Prostate gland (tissue), 2 donors: ENCODE data around the gene ABL1. TPM values are rescaled to one million over a fixed set of nuclear protein-coding genes. Genes with fewer than 3 reads are reported as not detected.

Experiments used
- DNase-seq: peaks from one replicate; pipeline ENCODE4 v3.0.0-alpha.2; 2019; ENCODE audit warnings: low spot score
- H3K27ac ChIP-seq, 2 donors: fragments of 200-600 bp; sonication (generic); 2 replicates each; pipeline ENCODE4 v1.5.1; 2017 to 2019
- H3K27me3 ChIP-seq: fragments of 200-600 bp; sonication (generic); replicated peaks from 2 replicates; pipeline ENCODE4 v1.5.1; 2019; ENCODE audit not compliant: insufficient read depth
- H3K36me3 ChIP-seq, 2 donors: fragments of 200-600 bp; sonication (generic); 1 replicate in 1 of 2; 2 replicates in 1 of 2; pipeline versions ENCODE4 v1.5.1 to v1.8.1; 2017 to 2019
- H3K4me1 ChIP-seq: fragments of 200-600 bp; sonication (generic); replicated peaks from 2 replicates; pipeline ENCODE4 v1.5.1; 2019
- H3K4me3 ChIP-seq, 2 donors: fragments of 200-600 bp; sonication (generic); 2 replicates each; pipeline ENCODE4 v1.5.1; 2017 to 2019
- H3K9me3 ChIP-seq: fragments of 200-600 bp; sonication (generic); 2 replicates; pipeline ENCODE4 v1.5.1; 2017
- CTCF ChIP-seq, 4 experiments: fragments of 200-600 bp in 2 of 4; fragments of 450-650 bp in 2 of 4; sonication (generic) in 2 of 4; IDR thresholded peaks; 1 replicate in 3 of 4; 2 replicates in 1 of 4; pipeline ENCODE4 v1.5.1; 2016 to 2019; ENCODE audit warnings: antibody characterized with exemption in 4 of 4, mild to moderate bottlenecking in 2 of 4, moderate library complexity in 2 of 4
- POLR2A ChIP-seq: fragments of 450-650 bp; IDR thresholded peaks from one replicate; pipeline ENCODE4 v1.6.1; 2016; ENCODE audit warnings: antibody characterized with exemption, mild to moderate bottlenecking
- POLR2AphosphoS5 ChIP-seq: sonication (generic); formaldehyde crosslinking; IDR thresholded peaks from one replicate; pipeline ENCODE4 v1.6.1; 2017; ENCODE audit warnings: antibody characterized with exemption
- WGBS: methylation state at CpG from one replicate; pipeline ENCODE4 v1.1.5; 2018; 5-methylcytosine and 5-hydroxymethylcytosine counted together
- intact Hi-C: fragments of 100-400 bp; cut with DNase I; formaldehyde crosslinking; loops from one replicate; pipeline ENCODE4 v1.14.2; 2022
- total RNA-seq, 2 donors: library from RNA; depleted of rRNA; stranded (reverse); fragments of >200 nt; gene quantifications; one replicate each; pipeline ENCODE4 v1.1.0, GENCODE V29; 2016

ABL1 gene
- total RNA-seq, 2 donors from 2014 or later = 48.2 to 73.4 TPM

DNA sequence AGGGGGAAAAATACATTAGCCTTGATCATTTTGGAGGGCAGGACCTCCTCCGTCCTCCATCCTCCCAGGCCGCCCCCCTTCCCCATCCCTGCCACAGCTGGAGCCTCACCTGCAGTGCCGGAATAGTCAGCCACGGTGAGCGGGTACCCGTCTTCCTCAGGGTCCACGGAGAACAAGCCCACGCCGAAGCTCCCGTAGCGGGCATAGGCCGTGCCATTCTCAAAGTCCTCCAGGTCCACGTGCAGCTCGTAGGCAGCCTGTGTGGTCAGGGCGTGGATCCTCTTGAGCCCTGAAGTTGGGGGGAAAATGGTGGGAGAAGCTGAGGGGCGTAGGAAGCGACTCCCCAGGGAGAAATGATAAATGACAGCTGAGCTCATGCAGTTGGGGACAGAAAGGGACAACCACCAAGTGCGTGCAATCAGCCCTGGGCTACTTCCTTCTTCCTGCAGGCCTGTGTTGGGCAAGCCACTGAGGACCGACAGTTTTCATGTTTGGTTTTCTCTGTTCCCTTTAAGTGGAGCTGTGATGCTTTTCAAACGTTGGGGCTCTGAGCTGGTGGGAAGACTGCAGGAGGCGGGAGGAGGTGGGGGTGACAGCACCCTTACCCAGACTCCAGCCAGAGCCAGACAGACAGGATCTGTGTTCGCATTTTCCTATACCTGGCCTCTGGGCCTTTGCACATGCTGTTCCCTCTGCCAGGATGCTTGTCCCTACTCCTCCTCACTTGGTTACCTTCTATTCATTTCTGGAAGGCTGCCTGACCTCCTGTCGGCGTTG lies 70.3 kb downstream of the ABL1 start:
- DNase-seq = no peak
- Histone ChIP-seq H3K36me3 (no peaks in the 10 kb centered on the region), H3K9me3 (no peaks in the 10 kb centered on the region), H3K27me3 (no peaks in the 10 kb centered on the region), H3K4me1 (no peaks in the 10 kb centered on the region), H3K27ac (no peak overlapping the region), H3K4me3 (no peak overlapping the region)
- 89% methylated on average over 24 of the region's 24 CpGs for WGBS
- TF ChIP-seq POLR2AphosphoS5 (no peak), POLR2A (no peak), CTCF (IDR thresholded peaks at IDR 0.05) (no peak)
- intact Hi-C loops = no loop called here

GRCh38 chr9:130905902-130906734 lies 71.1 kb downstream of the ABL1 start:
- Histone ChIP-seq H3K27ac (no peak overlapping the region), H3K4me3 (no peak overlapping the region), H3K4me1 (no peaks in the 10 kb centered on the region), H3K36me3 (no peaks in the 10 kb centered on the region), H3K9me3 (no peaks in the 10 kb centered on the region), H3K27me3 (no peaks in the 10 kb centered on the region)
- TF ChIP-seq POLR2AphosphoS5 (no peak), POLR2A (no peak), CTCF (IDR thresholded peaks at IDR 0.05) (no peak)
- DNase-seq = no peak
- WGBS = 86% methylated on average over 24 of the region's 24 CpGs
- intact Hi-C loops = no loop called here

- Histone ChIP-seq H3K4me3 (no peak overlapping the region), H3K27ac (no peak overlapping the region), H3K27me3 (no peaks in the 10 kb centered on the region), H3K9me3 (no peaks in the 10 kb centered on the region), H3K4me1 (no peaks in the 10 kb centered on the region), H3K36me3 (no peaks in the 10 kb centered on the region)
- DNase-seq = no peak
- WGBS = 80% methylated on average over 21 of the region's 21 CpGs
- intact Hi-C loops = no loop called here
- no peak for TF ChIP-seq CTCF (IDR thresholded peaks at IDR 0.05)
- no peak for TF ChIP-seq POLR2AphosphoS5
- TF ChIP-seq POLR2A = no peak
These were observed 71.8 kb downstream of the ABL1 start for GRCh38 chr9:130906735-130907416.

GRCh38 chr9:130908146-130908877 lies 73.3 kb downstream of the ABL1 start:
- TF ChIP-seq POLR2A = no peak
- TF ChIP-seq CTCF (IDR thresholded peaks at IDR 0.05) = no peak
- TF ChIP-seq POLR2AphosphoS5 = no peak
- Histone ChIP-seq H3K36me3 (no peaks in the 10 kb centered on the region), H3K4me3 (no peak overlapping the region), H3K27ac (no peak overlapping the region), H3K9me3 (no peaks in the 10 kb centered on the region), H3K27me3 (no peaks in the 10 kb centered on the region), H3K4me1 (no peaks in the 10 kb centered on the region)
- 56% methylated on average over 21 of the region's 22 CpGs for WGBS
- no peak for DNase-seq
- intact Hi-C loops = no loop called here
